DND-41 (cell line): ENCODE data around the gene MIA3.

Experiments used
- EZH2 ChIP-seq: IDR thresholded peaks from 3 replicates; pipeline ENCODE4 v1.6.1; 2012; ENCODE audit warnings: borderline replicate concordance, low read depth, mild to moderate bottlenecking, moderate library complexity, low read length, inconsistent platforms; ENCODE audit not compliant: severe bottlenecking
- TF ChIP-seq, protein P1 (sequence below): IDR thresholded peaks from 2 replicates; pipeline ENCODE4 v1.5.1; 2012; ENCODE audit warnings: borderline replicate concordance, low read length, moderate library complexity, mild to moderate bottlenecking; ENCODE audit not compliant: poor library complexity, severe bottlenecking; ENCODE audit errors: extremely low read depth

- TF ChIP-seq EZH2 = no peak
- TF ChIP-seq, protein P1, sequence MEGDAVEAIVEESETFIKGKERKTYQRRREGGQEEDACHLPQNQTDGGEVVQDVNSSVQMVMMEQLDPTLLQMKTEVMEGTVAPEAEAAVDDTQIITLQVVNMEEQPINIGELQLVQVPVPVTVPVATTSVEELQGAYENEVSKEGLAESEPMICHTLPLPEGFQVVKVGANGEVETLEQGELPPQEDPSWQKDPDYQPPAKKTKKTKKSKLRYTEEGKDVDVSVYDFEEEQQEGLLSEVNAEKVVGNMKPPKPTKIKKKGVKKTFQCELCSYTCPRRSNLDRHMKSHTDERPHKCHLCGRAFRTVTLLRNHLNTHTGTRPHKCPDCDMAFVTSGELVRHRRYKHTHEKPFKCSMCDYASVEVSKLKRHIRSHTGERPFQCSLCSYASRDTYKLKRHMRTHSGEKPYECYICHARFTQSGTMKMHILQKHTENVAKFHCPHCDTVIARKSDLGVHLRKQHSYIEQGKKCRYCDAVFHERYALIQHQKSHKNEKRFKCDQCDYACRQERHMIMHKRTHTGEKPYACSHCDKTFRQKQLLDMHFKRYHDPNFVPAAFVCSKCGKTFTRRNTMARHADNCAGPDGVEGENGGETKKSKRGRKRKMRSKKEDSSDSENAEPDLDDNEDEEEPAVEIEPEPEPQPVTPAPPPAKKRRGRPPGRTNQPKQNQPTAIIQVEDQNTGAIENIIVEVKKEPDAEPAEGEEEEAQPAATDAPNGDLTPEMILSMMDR = no peak
Observed at GRCh38 chr1:222583079-222583478, 34.8 kb upstream of the MIA3 start.
